Panc1 (cell line): ENCODE results near the gene FGF21.

Source experiments
- CTCF ChIP-seq: fragments of 450-650 bp; IDR thresholded peaks from 2 replicates; pipeline ENCODE4 v1.5.1; 2017; ENCODE audit warnings: mild to moderate bottlenecking
- POLR2AphosphoS5 ChIP-seq: IDR thresholded peaks from 2 replicates; pipeline ENCODE4 v1.6.1; 2012; ENCODE audit warnings: mild to moderate bottlenecking, low read depth, low read length, moderate library complexity
- REST ChIP-seq, 2 experiments: IDR thresholded peaks; 2 replicates each; pipeline ENCODE4 v1.6.1; 2011 to 2012; ENCODE audit warnings: low read depth in 2 of 2, control low read depth in 1 of 2, low read length in 1 of 2, mild to moderate bottlenecking in 1 of 2, moderate library complexity in 1 of 2; ENCODE audit not compliant: insufficient read depth in 1 of 2
- TCF7L2 ChIP-seq: IDR thresholded peaks from 2 replicates; pipeline ENCODE4 v1.6.1; 2011; ENCODE audit warnings: mild to moderate bottlenecking, low read depth, low read length, inconsistent platforms

GRCh38 chr19:48777139-48777538 is 21.8 kb downstream of the FGF21 start:
- TF ChIP-seq CTCF (no peak), REST (IDR thresholded peaks at IDR 0.05; ENCODE audit: insufficient read depth in 1 of 2, low read depth in 2 of 2, low read length in 1 of 2) (no peak), POLR2AphosphoS5 (no peak), TCF7L2 (no peak)
